ENCODE results near the gene FLOT1. TPM values are rescaled to one million over a fixed set of nuclear protein-coding genes. Genes with fewer than 3 reads are reported as not detected.

Gene FLOT1
- total and polyA plus RNA-seq, 2 of the 4 experiments (the other 2 are of a cell fraction), result 96.2 to 162 TPM

DNA sequence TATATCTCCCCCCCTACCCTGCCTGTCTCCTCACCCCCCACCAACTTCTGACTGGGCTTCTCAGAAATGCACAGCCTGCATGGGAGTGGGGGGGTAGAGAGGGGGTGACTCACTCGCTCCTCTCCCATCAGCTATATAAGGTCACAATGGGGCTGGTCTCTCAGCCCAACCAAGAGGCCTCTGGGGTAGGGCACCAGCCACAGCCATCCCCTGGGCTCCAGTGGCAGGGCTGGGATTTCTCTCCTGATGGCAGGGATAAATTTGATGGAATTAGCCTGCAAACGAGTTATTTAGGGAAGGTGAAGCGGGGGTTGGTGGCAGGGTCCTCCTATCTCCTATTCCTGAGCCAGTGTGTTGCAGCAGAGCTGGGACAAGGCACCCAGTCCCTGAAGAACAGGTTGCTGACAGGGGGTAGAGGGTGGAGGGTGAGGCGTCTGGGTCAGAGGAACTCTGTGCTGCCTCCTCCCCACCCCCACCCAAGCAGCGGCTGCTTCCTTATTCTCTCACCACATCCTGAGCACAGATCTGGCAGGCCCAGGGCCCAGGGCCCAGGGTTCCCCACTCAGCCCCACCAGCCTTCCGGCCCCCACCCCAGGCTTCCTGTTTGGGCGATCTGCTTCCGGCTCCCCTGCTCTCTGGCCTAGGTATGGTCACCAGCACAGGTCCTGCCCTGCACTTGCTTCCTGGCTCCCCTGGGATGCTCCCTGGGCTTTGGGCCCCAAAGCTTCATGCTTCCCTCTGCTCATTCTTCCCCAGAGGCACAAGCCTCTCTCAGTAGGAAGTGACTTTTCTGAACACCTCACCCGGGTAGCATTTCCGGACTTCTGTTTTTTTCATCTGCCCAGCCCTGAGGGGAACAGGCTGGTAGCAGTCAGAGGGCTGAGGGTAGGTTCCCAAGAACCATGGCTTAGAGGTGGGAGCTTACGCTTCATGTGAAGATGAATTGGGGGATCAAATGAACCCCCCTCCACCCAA is 60.1 kb downstream of the FLOT1 start:
- Histone ChIP-seq H2BK5ac (ENCODE audit: low read depth, low read length, poor library complexity, severe bottlenecking) (peak overlapping the region; percentile 96), H3K18ac (ENCODE audit: low read depth, low read length) (peak overlapping the region; percentile 92), H3K4me1 (ENCODE audit: control insufficient read depth, insufficient read depth, low read length) (peaks cover 14% of the 10 kb centered on the region), H3K14ac (replicated peaks; ENCODE audit: low read depth, low read length) (peak overlapping the region; percentile 100), H3K9me1 (ENCODE audit: insufficient read depth, low read length) (no peaks in the 10 kb centered on the region), H3K4me2 (ENCODE audit: low read depth, low read length) (peak overlapping the region; percentile 99), H3K9ac (ENCODE audit: low read depth, low read length) (peak overlapping the region; percentile 100), H2AK5ac (ENCODE audit: low read depth, low read length) (peak overlapping the region; percentile 98), H2BK15ac (ENCODE audit: low read depth, low read length) (peak overlapping the region; percentile 96; the same call in 2 of the 3 replicates), H3K56ac (ENCODE audit: extremely low read depth, insufficient read depth, low read length) (peak overlapping the region; percentile 100), H3K36me3 (ENCODE audit: control insufficient read depth, insufficient read depth, low read length) (peaks cover 54% of the 10 kb centered on the region), H3K27me3 (ENCODE audit: control insufficient read depth, insufficient read depth, low read length) (no peaks in the 10 kb centered on the region), H2BK120ac (ENCODE audit: low read depth, low read length) (peak overlapping the region; percentile 88), H2AFZ (replicated peaks; ENCODE audit: low read length, poor library complexity) (peak overlapping the region; percentile 59), H4K91ac (ENCODE audit: insufficient read depth, low read depth, low read length) (peak overlapping the region; percentile 99), H2BK20ac (ENCODE audit: low read depth, low read length) (peak overlapping the region; percentile 55), H4K8ac (ENCODE audit: low read depth in 2 of 2, low read length in 2 of 2) (peak overlapping the region; percentile 90 to 96), H3K9me3 (ENCODE audit: control insufficient read depth, insufficient read depth, low read length) (no peaks in the 10 kb centered on the region), H3K4ac (ENCODE audit: low read depth, low read length) (peak overlapping the region; percentile 98), H3K4me3 (ENCODE audit: insufficient read depth, low read depth, low read length) (peak overlapping the region; percentile 97), H3K79me1 (ENCODE audit: low read depth in 1 of 2, low read length in 2 of 2) (peaks cover 0 to 35% of the 10 kb centered on the region in 2 experiments), H2AK9ac (replicated peaks; ENCODE audit: low read depth, low read length, poor library complexity) (peak overlapping the region; percentile 95), H3K27ac (ENCODE audit: insufficient read depth, low read length) (peak overlapping the region; percentile 100), H3K23ac (ENCODE audit: low read depth, low read length) (peak overlapping the region; percentile 100), H4K5ac (ENCODE audit: low read depth, low read length) (peak overlapping the region; percentile 61), H4K20me1 (ENCODE audit: insufficient read depth, low read length) (peaks cover 80% of the 10 kb centered on the region)
- peak; percentile 63 for ATAC-seq (ENCODE audit: low read depth)
- ChIA-PET CTCF (interaction anchor here (2.0 kb wide), 1 partner anchor 41 kb away, joined by 8 read pairs; no protein-coding TSS in a partner anchor), POLR2A (ENCODE audit: unreplicated experiment) (interaction anchor here (0.5 to 1.8 kb wide), 4 partner anchors 10 to 229 kb away, joined by 3 to 7 read pairs (median 5); partner anchors contain the start of gene DHX16)
- peak; percentile 95 for DNase-seq
- in situ Hi-C loops (cut with MboI; ENCODE audit: low sequenced_read_pairs), result loop anchor here (5.0 kb wide), 1 partner anchor 40 kb away; the partner anchor contains the start of gene TUBB
- dilution Hi-C loops (cut with HindIII; ENCODE audit: low sequenced_read_pairs, unreplicated experiment), result no loop called here
- intact Hi-C loops (cut with micrococcal nuclease), result loop anchor here (1.0 to 5.0 kb wide), 3 partner anchors 39 to 405 kb away; no protein-coding TSS in a partner anchor
- BruUV-seq (replicated peaks), result TSS peak; percentile 93
- no CpG with 5 or more reads among the region's 11 CpGs for WGBS, 2 experiments (ENCODE audit: extremely low coverage in 2 of 2, insufficient read length in 1 of 2)
- TF ChIP-seq, protein P1, sequence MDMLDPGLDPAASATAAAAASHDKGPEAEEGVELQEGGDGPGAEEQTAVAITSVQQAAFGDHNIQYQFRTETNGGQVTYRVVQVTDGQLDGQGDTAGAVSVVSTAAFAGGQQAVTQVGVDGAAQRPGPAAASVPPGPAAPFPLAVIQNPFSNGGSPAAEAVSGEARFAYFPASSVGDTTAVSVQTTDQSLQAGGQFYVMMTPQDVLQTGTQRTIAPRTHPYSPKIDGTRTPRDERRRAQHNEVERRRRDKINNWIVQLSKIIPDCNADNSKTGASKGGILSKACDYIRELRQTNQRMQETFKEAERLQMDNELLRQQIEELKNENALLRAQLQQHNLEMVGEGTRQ (IDR thresholded peaks at IDR 0.05; ENCODE audit: low read depth, low read length), result no peak
- TF ChIP-seq RCOR1 (IDR thresholded peaks at IDR 0.05; ENCODE audit: insufficient replicate concordance, low read length) (no peak), MAFK (IDR thresholded peaks at IDR 0.05; ENCODE audit: low read depth, low read length) (peak; percentile 39; the same call in 1 of the 2 replicates), NFE2L2 (IDR thresholded peaks at IDR 0.05; ENCODE audit: low read depth, low read length) (peak; percentile 31; the same call in 1 of the 2 replicates), MXI1 (IDR thresholded peaks at IDR 0.05; ENCODE audit: borderline replicate concordance, low read depth, low read length) (peak; percentile 47; the same call in 1 of the 2 replicates), BHLHE40 (IDR thresholded peaks at IDR 0.05; ENCODE audit: low read depth, low read length) (peak; percentile 43; the same call in 1 of the 2 replicates), RAD21 (IDR thresholded peaks at IDR 0.05; ENCODE audit: low read length) (peak; percentile 5; the same call in 1 of the 2 replicates), FOS (IDR thresholded peaks at IDR 0.05; ENCODE audit: low read depth, low read length) (peak; percentile 98), CEBPB (IDR thresholded peaks at IDR 0.05; ENCODE audit: low read depth, low read length) (no peak), SMC3 (IDR thresholded peaks at IDR 0.05; ENCODE audit: low read depth, low read length) (peak; percentile 28; the same call in 1 of the 2 replicates), CHD1 (IDR thresholded peaks at IDR 0.05; ENCODE audit: low read depth, low read length) (0 out of 2 replicates have a peak, but pooled peaks have one; percentile 62), RFX5 (IDR thresholded peaks at IDR 0.05; ENCODE audit: low read depth, low read length) (no peak), POLR2A (IDR thresholded peaks at IDR 0.05; ENCODE audit: low read depth, low read length) (peak; percentile 97)
- TF ChIP-seq, protein P2, sequence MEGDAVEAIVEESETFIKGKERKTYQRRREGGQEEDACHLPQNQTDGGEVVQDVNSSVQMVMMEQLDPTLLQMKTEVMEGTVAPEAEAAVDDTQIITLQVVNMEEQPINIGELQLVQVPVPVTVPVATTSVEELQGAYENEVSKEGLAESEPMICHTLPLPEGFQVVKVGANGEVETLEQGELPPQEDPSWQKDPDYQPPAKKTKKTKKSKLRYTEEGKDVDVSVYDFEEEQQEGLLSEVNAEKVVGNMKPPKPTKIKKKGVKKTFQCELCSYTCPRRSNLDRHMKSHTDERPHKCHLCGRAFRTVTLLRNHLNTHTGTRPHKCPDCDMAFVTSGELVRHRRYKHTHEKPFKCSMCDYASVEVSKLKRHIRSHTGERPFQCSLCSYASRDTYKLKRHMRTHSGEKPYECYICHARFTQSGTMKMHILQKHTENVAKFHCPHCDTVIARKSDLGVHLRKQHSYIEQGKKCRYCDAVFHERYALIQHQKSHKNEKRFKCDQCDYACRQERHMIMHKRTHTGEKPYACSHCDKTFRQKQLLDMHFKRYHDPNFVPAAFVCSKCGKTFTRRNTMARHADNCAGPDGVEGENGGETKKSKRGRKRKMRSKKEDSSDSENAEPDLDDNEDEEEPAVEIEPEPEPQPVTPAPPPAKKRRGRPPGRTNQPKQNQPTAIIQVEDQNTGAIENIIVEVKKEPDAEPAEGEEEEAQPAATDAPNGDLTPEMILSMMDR (conservative IDR thresholded peaks at IDR 0.05; ENCODE audit: low read depth, low read length), result no peak
